Activated CD4-positive, alpha-beta T cell treated with anti-CD3 and anti-CD28 coated beads, Interleukin-2, amount 50 U/mL, for 24 hours (primary cell): ENCODE measurements around the gene TANK.
A peak's percentile ranks its signal among the peaks of the same experiment; 100 is the strongest.

Experiments
- DNase-seq, 2 donors: peaks; one replicate each; pipeline ENCODE4 v3.0.0-alpha.2; 2020; ENCODE audit warnings: low read depth in 1 of 2, low spot score in 1 of 2

Gene TANK

GRCh38 chr2:161133366-161133765, 26.9 kb upstream of the TANK start:
- DNase-seq = no peak

GRCh38 chr2:161134547-161135518, 25.4 kb upstream of the TANK start:
- no peak for DNase-seq

- no peak for DNase-seq
These were observed 24.2 kb upstream of the TANK start for GRCh38 chr2:161135951-161136593.

GRCh38 chr2:161136696-161137324, 23.4 kb upstream of the TANK start:
- DNase-seq = peak in 1 of 2 donors; percentile 46

- DNase-seq = no peak
These were observed 21.8 kb upstream of the TANK start for GRCh38 chr2:161138429-161138828.

GRCh38 chr2:161139098-161139987, 20.9 kb upstream of the TANK start:
- DNase-seq = no peak

- DNase-seq = no peak
These were observed 19.2 kb upstream of the TANK start for GRCh38 chr2:161141033-161141432.

- DNase-seq = no peak
These were observed 13.9 kb upstream of the TANK start for GRCh38 chr2:161146209-161146775.

- DNase-seq = no peak
These were observed 13.2 kb upstream of the TANK start for GRCh38 chr2:161146996-161147395.

GRCh38 chr2:161147856-161148255, 12.4 kb upstream of the TANK start:
- DNase-seq = no peak

GRCh38 chr2:161150704-161151103, 9.5 kb upstream of the TANK start:
- DNase-seq = no peak

- no peak for DNase-seq
These were observed 7.9 kb upstream of the TANK start for GRCh38 chr2:161152302-161152701.

- DNase-seq = no peak
These were observed 1.3 kb upstream of the TANK start for GRCh38 chr2:161158882-161159281.

GRCh38 chr2:161159456-161160225, 587 bp upstream of the TANK start:
- DNase-seq = no peak

GRCh38 chr2:161161074-161161706, 962 bp downstream of the TANK start:
- DNase-seq = no peak

- no peak for DNase-seq
These were observed 3.2 kb downstream of the TANK start for GRCh38 chr2:161163440-161163839.

GRCh38 chr2:161164161-161164560, 3.9 kb downstream of the TANK start:
- no peak for DNase-seq

GRCh38 chr2:161165266-161165665, 5.0 kb downstream of the TANK start:
- DNase-seq = no peak

- no peak for DNase-seq
These were observed 5.6 kb downstream of the TANK start for GRCh38 chr2:161165811-161166210.
